H1 (cell line): Measurements from ENCODE around the gene KLHL7.

ENCODE experiments used
- ASH2L ChIP-seq: fragments of 200-600, 300-600 bp; sonication (generic); IDR thresholded peaks from one replicate; pipeline ENCODE4 v1.7.1; 2017; ENCODE audit warnings: low read length
- ATF2 ChIP-seq: IDR thresholded peaks from 2 replicates; pipeline ENCODE4 v1.6.1; 2012; ENCODE audit warnings: low read length, inconsistent platforms
- CHD2 ChIP-seq: IDR thresholded peaks from 2 replicates; pipeline ENCODE4 v1.6.1; 2012; ENCODE audit warnings: low read length, improper control_type of control experiment
- CHD7 ChIP-seq: fragments of 300-600 bp; sonication (generic); IDR thresholded peaks from 2 replicates; pipeline ENCODE4 v1.7.1; 2012; ENCODE audit warnings: low read length, moderate library complexity, mild to moderate bottlenecking, inconsistent platforms; ENCODE audit not compliant: insufficient replicate concordance
- CTCF ChIP-seq, 3 experiments: IDR thresholded peaks; 1 replicate in 2 of 3; 2 replicates in 1 of 3; pipeline versions ENCODE4 v1.5.1 to v1.6.1; 2011; ENCODE audit warnings: low read length in 3 of 3, mild to moderate bottlenecking in 3 of 3, inconsistent platforms in 2 of 3, low read depth in 1 of 3, moderate library complexity in 1 of 3; ENCODE audit not compliant: insufficient read depth in 1 of 3; ENCODE audit errors: control extremely low read depth in 1 of 3
- EGR1 ChIP-seq: IDR thresholded peaks from 2 replicates; pipeline ENCODE4 v1.6.1; 2011; ENCODE audit warnings: low read depth, low read length, borderline replicate concordance
- EZH2 ChIP-seq: fragments of 200-600 bp; sonication (generic); IDR thresholded peaks from 2 replicates; pipeline ENCODE4 v1.7.1; 2012; ENCODE audit warnings: low read depth, mild to moderate bottlenecking, moderate library complexity, low read length, inconsistent platforms; ENCODE audit not compliant: severe bottlenecking
- FOSL1 ChIP-seq: IDR thresholded peaks from 2 replicates; pipeline ENCODE4 v1.6.1; 2011; ENCODE audit warnings: mild to moderate bottlenecking, low read depth, low read length, moderate library complexity; ENCODE audit not compliant: insufficient read depth
- PHF8 ChIP-seq: fragments of 200-600 bp; sonication (generic); conservative IDR thresholded peaks from 2 replicates; pipeline ENCODE4 v1.7.1; 2012; ENCODE audit warnings: low read depth, mild to moderate bottlenecking, inconsistent platforms, low read length, moderate library complexity
- POLR2A ChIP-seq, 2 experiments: IDR thresholded peaks; 1 replicate in 1 of 2; 2 replicates in 1 of 2; pipeline ENCODE4 v1.6.1; 2011; ENCODE audit warnings: low read depth in 2 of 2, low read length in 2 of 2, mild to moderate bottlenecking in 2 of 2; ENCODE audit errors: control extremely low read depth in 1 of 2
- POLR2AphosphoS5 ChIP-seq: IDR thresholded peaks from 2 replicates; pipeline ENCODE4 v1.6.1; 2011; ENCODE audit warnings: low read depth, low read length
- RFX5 ChIP-seq: IDR thresholded peaks from 2 replicates; pipeline ENCODE4 v1.6.1; 2011; ENCODE audit warnings: low read depth, low read length, improper control_type of control experiment, borderline replicate concordance
- SP1 ChIP-seq: IDR thresholded peaks from 2 replicates; pipeline ENCODE4 v1.6.1; 2011; ENCODE audit warnings: low read depth, low read length
- TEAD4 ChIP-seq: IDR thresholded peaks from 2 replicates; pipeline ENCODE4 v1.6.1; 2012; ENCODE audit warnings: low read depth, low read length, inconsistent platforms, mixed read lengths

- no peak for TF ChIP-seq ASH2L
- TF ChIP-seq CHD2, result no peak
- TF ChIP-seq POLR2A (IDR thresholded peaks at IDR 0.05; ENCODE audit: control extremely low read depth in 1 of 2, low read depth in 2 of 2, low read length in 2 of 2), result no peak
- TF ChIP-seq POLR2AphosphoS5, result no peak
- TF ChIP-seq PHF8, result no peak
- no peak for TF ChIP-seq FOSL1
- TF ChIP-seq CTCF (IDR thresholded peaks at IDR 0.05; ENCODE audit: control extremely low read depth in 1 of 3, insufficient read depth in 1 of 3, low read depth in 1 of 3, low read length in 3 of 3), result no peak
- no peak for TF ChIP-seq ATF2
- no peak for TF ChIP-seq RFX5
- no peak for TF ChIP-seq EGR1
- no peak for TF ChIP-seq TEAD4
- no peak for TF ChIP-seq CHD7
- TF ChIP-seq EZH2, result no peak
- no peak for TF ChIP-seq SP1
Observed at GRCh38 chr7:23158546-23158945, 53.0 kb downstream of the KLHL7 start.
